A549 (cell line): ENCODE data around the gene ANKRD29.

Source experiments
- CTCF ChIP-seq: fragments of >200 bp; sonication (Bioruptor Twin); formaldehyde crosslinking; IDR thresholded peaks from 3 replicates; pipeline ENCODE4 v1.5.1; 2016
- EP300 ChIP-seq, 2 experiments: fragments of >200 bp; sonication (Bioruptor Twin); formaldehyde crosslinking; IDR thresholded peaks; 2 replicates in 1 of 2; 3 replicates in 1 of 2; pipeline ENCODE4 v1.6.1; 2016 to 2017
- MAX ChIP-seq: IDR thresholded peaks from 2 replicates; pipeline ENCODE4 v1.6.1; 2012
- REST ChIP-seq: fragments of 200-600 bp; sonication (generic); IDR thresholded peaks from 2 replicates; pipeline ENCODE4 v1.6.1; 2016; ENCODE audit warnings: antibody characterized with exemption, mild to moderate bottlenecking, moderate library complexity
- RFX5 ChIP-seq: fragments of 450-650 bp; IDR thresholded peaks from 2 replicates; pipeline ENCODE4 v1.7.1; 2014; ENCODE audit warnings: antibody characterized with exemption, mild to moderate bottlenecking, moderate library complexity

- TF ChIP-seq CTCF (no peak), REST (no peak), RFX5 (no peak), EP300 (IDR thresholded peaks at IDR 0.05) (no peak), MAX (no peak)
Measured at GRCh38 chr18:23575309-23575651, 87.4 kb downstream of the ANKRD29 start.
